PFSK-1 (cell line): ENCODE measurements around the gene SKA2.

Experiments
- FOXP2 ChIP-seq: optimal IDR thresholded peaks from 2 replicates; pipeline ENCODE3; 2011; ENCODE audit warnings: borderline replicate concordance, control low read depth, inconsistent platforms; ENCODE audit not compliant: insufficient read depth; ENCODE audit errors: extremely low read length, extremely low read depth
- POLR2AphosphoS5 ChIP-seq: IDR thresholded peaks from 2 replicates; pipeline ENCODE4 v1.6.1; 2012; ENCODE audit warnings: low read depth, mild to moderate bottlenecking, control low read depth, low read length, moderate library complexity
- SIN3A ChIP-seq: IDR thresholded peaks from 2 replicates; pipeline ENCODE4 v1.6.1; 2012; ENCODE audit warnings: mild to moderate bottlenecking, low read length, moderate library complexity, borderline replicate concordance; ENCODE audit not compliant: insufficient read depth

DNA sequence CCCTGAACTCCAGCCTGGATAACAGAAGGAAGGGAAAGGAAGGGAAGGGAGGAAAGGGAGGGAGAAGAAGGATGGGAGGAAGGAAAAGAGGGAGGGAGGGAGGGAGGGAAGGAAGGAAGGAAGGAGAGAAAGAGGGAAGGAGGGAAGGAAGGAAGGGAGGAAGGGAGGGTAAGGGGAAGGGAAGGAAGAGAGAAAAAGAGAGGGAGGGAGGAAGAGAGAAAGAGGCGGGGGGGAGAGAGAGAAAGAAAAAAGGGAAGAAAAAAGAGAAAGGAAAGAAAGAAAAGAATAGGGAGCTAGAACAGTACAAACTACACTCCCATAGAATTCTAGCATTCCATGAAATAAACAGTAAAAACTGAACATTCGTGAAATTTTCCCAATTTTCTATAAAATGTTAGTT lies 25.2 kb downstream of the SKA2 start:
- TF ChIP-seq SIN3A (no peak), FOXP2 (no peak), POLR2AphosphoS5 (no peak)
